Measurements from ENCODE around the gene DOCK4. TPM values are rescaled to one million over a fixed set of nuclear protein-coding genes. Genes with fewer than 3 reads are reported as not detected.
A peak's percentile ranks its signal among the peaks of the same experiment; 100 is the strongest.

The DOCK4 gene
- total RNA-seq, 1 donor from 2014 or later = 13.9 TPM

- ATAC-seq = no peak
- intact Hi-C loops (cut with micrococcal nuclease) = no loop called here
These were observed 84.9 kb downstream of the DOCK4 start for GRCh38 chr7:112121318-112121717.

GRCh38 chr7:112120696-112121217 is 85.4 kb downstream of the DOCK4 start:
- DNase-seq (no peak), ATAC-seq (no peak)
- intact Hi-C loops (cut with micrococcal nuclease) = no loop called here

More at GRCh38 chr7:112121318-112121717, 84.9 kb downstream of the DOCK4 start:
- no peak for DNase-seq

GRCh38 chr7:112118581-112119566 is 87.3 kb downstream of the DOCK4 start:
- intact Hi-C loops (cut with micrococcal nuclease) = no loop called here
- DNase-seq (peak; percentile 27), ATAC-seq (peak; percentile 86)

DNA sequence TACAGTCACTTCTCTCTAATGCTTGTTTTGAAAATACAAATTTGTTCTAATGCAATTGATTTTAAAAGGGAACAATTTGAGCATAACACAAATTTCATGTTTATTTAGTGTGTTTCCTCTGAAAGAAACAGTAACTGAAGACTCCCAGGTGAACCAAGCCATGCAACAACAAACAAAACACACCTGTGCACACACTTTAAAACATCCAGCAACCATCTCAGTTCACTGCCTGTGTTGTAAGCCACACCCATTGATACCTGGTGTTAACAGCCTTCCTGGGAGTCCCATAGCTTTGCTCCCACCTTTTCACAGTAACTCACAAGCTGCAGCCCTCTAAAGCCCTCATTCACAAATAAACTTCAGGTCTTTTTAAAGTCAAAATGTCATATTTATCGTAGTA is 89.3 kb downstream of the DOCK4 start:
- intact Hi-C loops (cut with micrococcal nuclease) = no loop called here
- ATAC-seq (no peak), DNase-seq (no peak)

DNA sequence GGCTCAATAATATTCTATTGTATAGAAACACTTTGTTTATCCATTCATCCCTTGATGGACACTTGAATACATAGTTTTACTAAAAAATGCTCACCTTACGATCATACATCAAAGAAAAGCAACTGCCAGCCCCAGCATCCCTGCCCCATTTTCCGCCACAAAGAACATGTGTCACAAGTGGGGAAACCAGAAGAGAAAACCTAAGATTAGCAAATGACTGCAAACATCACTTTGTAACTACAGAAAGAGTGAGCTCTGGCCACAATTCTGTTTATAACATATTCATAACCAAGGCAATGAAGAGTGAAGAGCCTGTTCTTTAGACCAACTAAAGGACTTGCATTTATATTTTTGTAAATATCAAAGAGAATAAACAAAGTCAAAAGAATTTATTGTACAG is 89.8 kb downstream of the DOCK4 start:
- DNase-seq (no peak), ATAC-seq (no peak)
- intact Hi-C loops (cut with micrococcal nuclease) = no loop called here

- no peak for DNase-seq
- ATAC-seq = no peak
- intact Hi-C loops (cut with micrococcal nuclease) = no loop called here
These were observed 90.3 kb downstream of the DOCK4 start for GRCh38 chr7:112115880-112116279.

GRCh38 chr7:112113913-112114575 is 92.2 kb downstream of the DOCK4 start:
- ATAC-seq (no peak), DNase-seq (no peak)
- intact Hi-C loops (cut with micrococcal nuclease) = no loop called here

DNA sequence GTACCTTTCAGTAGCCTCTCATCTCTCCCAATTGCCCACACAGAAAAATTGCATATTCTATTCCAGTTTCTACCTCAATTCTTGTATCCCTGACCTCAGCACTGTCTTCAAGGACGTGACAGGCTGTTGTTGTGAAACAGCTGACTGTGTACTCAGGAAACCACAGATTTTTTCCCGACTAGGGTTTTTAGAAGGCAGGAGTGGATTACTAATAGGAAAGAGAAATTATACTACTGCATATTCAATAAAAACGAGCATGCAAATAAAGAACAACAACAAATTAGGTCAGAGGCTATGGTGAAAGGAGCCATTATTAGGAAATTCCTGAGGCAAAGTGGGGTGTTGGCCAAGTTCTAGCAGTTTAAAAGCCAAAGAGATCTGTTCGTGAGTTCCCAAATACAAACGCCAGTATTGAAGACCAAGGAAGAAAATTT is 93.4 kb downstream of the DOCK4 start:
- ATAC-seq (peak; percentile 70), DNase-seq (no peak)
- intact Hi-C loops (cut with micrococcal nuclease) = no loop called here

DNA sequence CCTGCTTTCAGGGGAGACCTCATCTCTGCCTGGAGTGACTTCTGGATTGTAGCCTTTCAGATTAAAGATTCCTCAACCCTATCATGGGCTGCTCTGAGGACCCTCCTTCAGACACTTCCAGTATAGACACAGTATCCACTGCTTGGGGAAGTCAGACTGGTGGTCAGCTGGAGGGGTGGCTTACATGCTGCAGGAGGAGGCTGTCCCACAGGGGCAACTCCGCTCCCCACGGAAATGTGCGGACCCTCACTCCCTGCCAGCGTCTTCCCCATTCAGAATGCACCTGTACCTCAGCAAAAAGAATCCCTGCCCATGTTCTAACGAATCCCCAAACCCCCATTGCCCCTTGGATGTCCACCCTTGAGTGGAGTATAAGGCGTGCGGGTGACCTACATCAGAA is 95.5 kb downstream of the DOCK4 start:
- intact Hi-C loops (cut with micrococcal nuclease) = no loop called here
- DNase-seq = no peak
- ATAC-seq = no peak

DNA sequence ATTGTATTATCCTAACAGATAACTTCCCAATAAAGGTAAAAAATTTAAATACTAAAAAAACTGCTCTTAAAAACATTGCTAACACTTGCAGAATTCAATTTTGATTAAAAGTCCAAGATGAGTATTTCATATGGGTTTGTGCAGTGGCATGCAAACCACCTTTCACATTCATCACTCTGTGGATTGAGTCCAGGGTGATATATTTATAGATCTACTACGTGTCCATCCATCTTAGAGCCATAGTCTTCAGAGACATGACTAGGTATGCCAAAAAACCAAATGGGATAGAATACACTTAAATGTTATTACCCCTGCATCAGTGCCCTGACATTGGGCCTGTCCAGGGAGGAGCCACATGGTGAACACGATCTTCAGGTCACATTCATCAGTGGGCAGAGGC is 96.0 kb downstream of the DOCK4 start:
- DNase-seq = no peak
- peak; percentile 30 for ATAC-seq
- intact Hi-C loops (cut with micrococcal nuclease) = no loop called here

DNA sequence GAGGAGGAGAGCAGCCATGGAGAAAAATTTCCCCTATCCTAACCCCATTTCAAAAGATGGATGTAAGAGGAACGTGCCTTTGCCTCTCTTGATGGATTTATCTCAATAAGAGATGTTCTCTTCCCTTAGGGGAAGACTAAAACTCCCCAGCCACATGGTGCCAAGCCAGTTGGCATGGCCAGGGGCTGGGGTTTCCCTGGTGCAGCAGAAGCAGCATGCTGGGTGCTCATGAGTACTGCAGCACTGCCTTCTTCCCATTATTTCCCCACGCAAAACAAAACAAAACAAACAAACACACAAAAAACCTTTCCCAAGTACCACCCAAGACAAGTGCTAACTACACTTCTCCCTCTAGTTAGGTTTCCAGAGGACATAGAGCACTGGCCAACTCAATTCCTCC is 97.2 kb downstream of the DOCK4 start:
- intact Hi-C loops (cut with micrococcal nuclease) = no loop called here
- ATAC-seq = peak; percentile 12
- DNase-seq = no peak

DNA sequence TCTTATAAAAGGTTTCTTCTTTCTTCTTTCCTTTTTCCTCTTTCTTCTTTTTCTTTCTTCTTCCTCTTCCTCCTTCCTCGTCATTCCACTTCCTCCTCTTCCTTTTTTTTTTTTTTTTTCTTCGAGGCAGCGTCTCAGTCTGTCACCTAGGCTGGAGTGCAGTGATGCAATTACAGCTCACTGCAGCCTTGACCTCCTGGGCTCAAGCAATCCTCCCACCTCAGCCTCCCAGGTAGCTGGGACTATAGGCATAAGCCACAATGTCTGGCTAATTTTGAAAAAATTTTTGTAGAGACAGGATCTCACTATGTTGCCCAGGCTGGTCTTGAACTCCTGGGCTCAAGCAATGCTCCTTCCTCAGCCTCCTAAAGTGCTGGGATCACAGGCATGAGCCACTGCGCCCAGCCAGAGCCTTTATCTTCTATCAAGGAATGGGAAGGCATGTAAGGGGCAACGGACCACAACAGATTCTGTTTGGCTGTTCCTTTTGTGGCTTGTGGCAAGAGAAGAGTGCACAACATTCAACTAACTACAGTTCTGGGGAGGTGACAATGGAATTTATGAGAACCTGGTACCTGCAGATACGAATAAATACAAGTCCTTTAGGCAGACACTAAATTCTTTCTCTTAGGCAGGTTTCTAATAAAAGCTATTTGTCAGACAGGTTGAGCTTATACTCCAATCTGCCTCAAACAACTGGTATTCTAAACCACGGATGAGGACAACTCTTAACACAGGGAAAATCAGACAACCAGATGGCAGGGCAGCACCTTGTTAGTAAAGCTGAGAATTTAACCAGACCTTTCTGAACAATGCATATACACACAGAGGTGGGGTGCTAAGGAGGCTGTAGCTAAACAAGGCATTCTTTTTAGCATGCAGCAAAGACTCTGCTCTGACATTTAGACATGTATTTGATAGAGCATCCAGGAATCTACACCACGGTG is 100.3 kb downstream of the DOCK4 start:
- no peak for DNase-seq
- no peak for ATAC-seq
- intact Hi-C loops (cut with micrococcal nuclease) = no loop called here

DNA sequence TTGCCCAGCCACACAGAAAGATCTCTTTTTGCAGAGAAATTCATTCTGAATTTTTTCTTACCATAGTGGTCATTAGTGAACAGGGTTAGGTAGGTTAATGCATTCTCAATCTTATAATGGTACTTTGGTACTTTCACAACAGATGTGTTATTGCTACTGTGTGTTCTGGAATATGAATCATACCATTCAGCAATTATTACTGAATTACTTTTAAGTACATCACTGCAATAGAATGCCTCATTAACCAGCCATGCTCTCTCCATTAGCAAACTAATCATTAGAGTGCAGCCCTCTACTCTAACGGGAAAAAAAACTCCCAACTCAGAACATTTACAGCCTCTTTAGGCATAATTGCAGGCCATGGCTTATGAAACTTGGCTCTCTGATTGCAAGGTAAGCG is 102.1 kb downstream of the DOCK4 start:
- DNase-seq = no peak
- no peak for ATAC-seq
- intact Hi-C loops (cut with micrococcal nuclease) = no loop called here

- ATAC-seq (peak; percentile 36), DNase-seq (no peak)
- intact Hi-C loops (cut with micrococcal nuclease) = no loop called here
These were observed 103.0 kb downstream of the DOCK4 start for GRCh38 chr7:112103246-112103645.

GRCh38 chr7:112101201-112101846 is 104.9 kb downstream of the DOCK4 start:
- no peak for ATAC-seq
- DNase-seq = no peak
- intact Hi-C loops (cut with micrococcal nuclease) = no loop called here

- no peak for ATAC-seq
- intact Hi-C loops (cut with micrococcal nuclease) = no loop called here
- DNase-seq = no peak
These were observed 108.7 kb downstream of the DOCK4 start for GRCh38 chr7:112097524-112097923.

DNA sequence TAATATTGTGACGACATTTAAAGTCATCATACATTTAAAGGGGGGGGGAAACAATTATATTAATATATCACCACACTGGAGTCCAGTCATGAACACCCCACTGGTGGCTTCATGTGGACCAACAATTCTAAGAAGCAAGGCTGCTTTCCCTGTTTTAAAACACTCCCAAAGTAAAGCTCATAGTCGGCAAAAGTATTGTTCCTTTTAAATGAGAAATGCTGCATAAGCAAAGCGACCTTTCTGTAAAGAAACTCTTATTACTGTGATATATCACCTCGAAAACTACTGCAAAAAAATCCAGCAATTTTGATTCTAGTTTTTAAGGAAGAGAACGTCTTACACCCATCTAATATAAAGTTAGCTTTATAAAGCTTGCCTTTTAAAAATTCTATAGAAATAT is 112.8 kb downstream of the DOCK4 start:
- intact Hi-C loops (cut with micrococcal nuclease) = no loop called here
- ATAC-seq = no peak
- no peak for DNase-seq

GRCh38 chr7:112092709-112093395 is 113.3 kb downstream of the DOCK4 start:
- ATAC-seq (no peak), DNase-seq (no peak)
- intact Hi-C loops (cut with micrococcal nuclease) = no loop called here
